GM23338 (cell line): Measurements from ENCODE around the gene ETV5. TPM values are rescaled to one million over a fixed set of nuclear protein-coding genes. Genes with fewer than 3 reads are reported as not detected.

ENCODE experiments used
- ATAC-seq: fragments of 200-7000 bp; cut with Tn5 transposase; 3 replicates; pipeline ENCODE4 v1.9.1; 2020
- DNase-seq: peaks from one replicate; pipeline ENCODE4 v3.0.0-alpha.2; 2015; ENCODE audit warnings: low spot score
- H2AFZ ChIP-seq: fragments of 200-600 bp; sonication (generic); 2 replicates; pipeline ENCODE4 v1.8.0; 2016; ENCODE audit warnings: antibody characterized with exemption, mild to moderate bottlenecking, moderate library complexity
- H3F3A ChIP-seq: fragments of 200-600 bp; sonication (generic); replicated peaks from 2 replicates; pipeline ENCODE4 v1.8.0; 2017; ENCODE audit warnings: antibody characterized with exemption, mixed run types, low read depth
- H3K27ac ChIP-seq: fragments of 200-600 bp; sonication (generic); 2 replicates; pipeline ENCODE4 v1.6.1; 2016; ENCODE audit warnings: low read depth
- H3K27me3 ChIP-seq: fragments of 200-600 bp; sonication (generic); 2 replicates; pipeline ENCODE4 v1.8.0; 2016; ENCODE audit warnings: mild to moderate bottlenecking, mixed run types, moderate library complexity; ENCODE audit not compliant: insufficient read depth
- H3K36me3 ChIP-seq: fragments of 200-600 bp; sonication (generic); 2 replicates; pipeline ENCODE4 v1.8.0; 2016; ENCODE audit warnings: mild to moderate bottlenecking; ENCODE audit not compliant: insufficient read depth
- H3K4me1 ChIP-seq: fragments of 200-600 bp; sonication (generic); 2 replicates; pipeline ENCODE4 v1.8.0; 2016; ENCODE audit warnings: mild to moderate bottlenecking, moderate library complexity; ENCODE audit not compliant: insufficient read depth
- H3K4me2 ChIP-seq: fragments of 200-600 bp; sonication (generic); 2 replicates; pipeline ENCODE4 v1.7.1; 2017; ENCODE audit warnings: mixed run types
- H3K4me3 ChIP-seq: fragments of 200-600 bp; sonication (generic); 2 replicates; pipeline ENCODE4 v1.6.1; 2016; ENCODE audit warnings: mixed run types
- H3K79me2 ChIP-seq: fragments of 200-600 bp; sonication (generic); replicated peaks from 2 replicates; pipeline ENCODE4 v1.8.0; 2017; ENCODE audit warnings: mild to moderate bottlenecking; ENCODE audit not compliant: insufficient read depth
- H3K9me2 ChIP-seq: fragments of 200-600 bp; sonication (generic); 2 replicates; pipeline ENCODE4 v1.8.0; 2017; ENCODE audit not compliant: insufficient read depth
- H4K20me1 ChIP-seq: fragments of 200-600 bp; sonication (generic); replicated peaks from 2 replicates; pipeline ENCODE4 v1.8.0; 2017; ENCODE audit warnings: mild to moderate bottlenecking; ENCODE audit not compliant: insufficient read depth
- H3K27ac Mint-ChIP-seq: 2 replicates; pipeline ENCODE4 v1.8.0; 2020; ENCODE audit warnings: inconsistent platforms, mild to moderate bottlenecking, moderate library complexity, mixed read lengths
- H3K27me3 Mint-ChIP-seq: 3 replicates; pipeline ENCODE4 v1.8.0; 2022; ENCODE audit warnings: low read depth, mild to moderate bottlenecking, moderate library complexity, mixed read lengths, inconsistent platforms; ENCODE audit not compliant: insufficient read depth, poor library complexity
- H3K36me3 Mint-ChIP-seq: 3 replicates; pipeline ENCODE4 v1.8.0; 2021; ENCODE audit warnings: low read depth, mild to moderate bottlenecking, inconsistent platforms, moderate library complexity, mixed read lengths
- H3K4me1 Mint-ChIP-seq: 3 replicates; pipeline ENCODE4 v1.8.0; 2020; ENCODE audit warnings: mild to moderate bottlenecking, inconsistent platforms, mixed read lengths
- H3K4me3 Mint-ChIP-seq: 3 replicates; pipeline ENCODE4 v1.8.0; 2021; ENCODE audit warnings: moderate library complexity, mild to moderate bottlenecking, inconsistent platforms, mixed read lengths
- H3K9me3 Mint-ChIP-seq: 3 replicates; pipeline ENCODE4 v1.8.0; 2020; ENCODE audit warnings: moderate library complexity, mild to moderate bottlenecking, inconsistent platforms, mixed read lengths
- JUNB ChIP-seq: IDR thresholded peaks from one replicate; pipeline ENCODE4 v1.6.1; 2016; ENCODE audit warnings: antibody characterized with exemption; ENCODE audit not compliant: unreplicated experiment
- NANOG ChIP-seq: IDR thresholded peaks from 2 replicates; pipeline ENCODE4 v1.6.1; 2016; ENCODE audit warnings: antibody characterized with exemption, borderline replicate concordance
- POLR2AphosphoS5 ChIP-seq: IDR thresholded peaks from 2 replicates; pipeline ENCODE4 v1.6.1; 2016; ENCODE audit warnings: antibody characterized with exemption, low read depth
- STAT1 ChIP-seq: IDR thresholded peaks from one replicate; pipeline ENCODE4 v1.6.1; 2016; ENCODE audit warnings: antibody characterized with exemption; ENCODE audit not compliant: unreplicated experiment
- ZNF462 ChIP-seq: fragments of 250-450 bp; sonication (Bioruptor Pico); IDR thresholded peaks from 2 replicates; pipeline ENCODE4 v1.5.0; 2020; ENCODE audit warnings: mild to moderate bottlenecking, moderate library complexity
- polyA plus RNA-seq: library from polyadenylated mRNA; unstranded; fragments of >200 nt; fragmentation: Nextera tagmentation; extraction: Ambion mirVana; gene quantifications from 2 replicates; pipeline ENCODE4 v1.2.1, GENCODE V29; 2016
- total RNA-seq: library from RNA; depleted of rRNA; stranded (reverse); fragments of >200 nt; shearing (Covaris generic); gene quantifications from 2 replicates; pipeline ENCODE4 v1.2.3, GENCODE V29; 2014
- TF ChIP-seq, protein P1 (sequence below), 2 experiments: fragments of 200-600 bp in 1 of 2; sonication (generic) in 1 of 2; conservative IDR thresholded peaks; 2 replicates each; pipeline versions ENCODE4 v1.5.1 to v1.6.1; 2016 to 2017; ENCODE audit warnings: antibody characterized with exemption in 2 of 2, low read depth in 2 of 2, mild to moderate bottlenecking in 2 of 2, moderate library complexity in 1 of 2

ETV5 gene
- total and polyA plus RNA-seq, 2 experiments from 2014 or later = 33.5 to 57.1 TPM

DNA sequence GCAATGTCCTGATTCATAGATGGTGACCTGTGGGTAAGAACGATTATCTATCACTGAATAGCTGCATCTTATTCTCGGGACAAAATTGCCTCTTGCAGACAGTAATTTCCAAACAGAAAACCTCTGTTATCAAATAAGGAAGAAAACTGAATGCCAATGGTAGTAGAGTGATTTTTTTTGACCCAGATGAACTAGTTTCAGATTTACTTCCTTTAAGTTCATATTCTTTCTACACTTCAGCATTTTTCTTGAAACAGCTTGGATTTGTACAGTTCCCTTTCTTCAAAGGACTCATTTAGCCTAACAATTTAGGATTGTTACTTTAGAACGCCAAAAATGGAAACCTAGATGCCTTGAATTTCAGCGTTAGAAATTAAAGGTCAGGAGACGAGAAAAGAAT is 14.6 kb downstream of the ETV5 start (continued):
- no peak for TF ChIP-seq POLR2AphosphoS5
- TF ChIP-seq, protein P1, sequence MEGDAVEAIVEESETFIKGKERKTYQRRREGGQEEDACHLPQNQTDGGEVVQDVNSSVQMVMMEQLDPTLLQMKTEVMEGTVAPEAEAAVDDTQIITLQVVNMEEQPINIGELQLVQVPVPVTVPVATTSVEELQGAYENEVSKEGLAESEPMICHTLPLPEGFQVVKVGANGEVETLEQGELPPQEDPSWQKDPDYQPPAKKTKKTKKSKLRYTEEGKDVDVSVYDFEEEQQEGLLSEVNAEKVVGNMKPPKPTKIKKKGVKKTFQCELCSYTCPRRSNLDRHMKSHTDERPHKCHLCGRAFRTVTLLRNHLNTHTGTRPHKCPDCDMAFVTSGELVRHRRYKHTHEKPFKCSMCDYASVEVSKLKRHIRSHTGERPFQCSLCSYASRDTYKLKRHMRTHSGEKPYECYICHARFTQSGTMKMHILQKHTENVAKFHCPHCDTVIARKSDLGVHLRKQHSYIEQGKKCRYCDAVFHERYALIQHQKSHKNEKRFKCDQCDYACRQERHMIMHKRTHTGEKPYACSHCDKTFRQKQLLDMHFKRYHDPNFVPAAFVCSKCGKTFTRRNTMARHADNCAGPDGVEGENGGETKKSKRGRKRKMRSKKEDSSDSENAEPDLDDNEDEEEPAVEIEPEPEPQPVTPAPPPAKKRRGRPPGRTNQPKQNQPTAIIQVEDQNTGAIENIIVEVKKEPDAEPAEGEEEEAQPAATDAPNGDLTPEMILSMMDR (conservative IDR thresholded peaks at IDR 0.05; ENCODE audit: low read depth in 2 of 2) = no peak
- TF ChIP-seq NANOG = no peak
- no peak for TF ChIP-seq JUNB

GRCh38 chr3:186093271-186093900 is 15.5 kb downstream of the ETV5 start:
- no peak overlapping the region; the same call in 2 of the 3 replicates for H3K4me3 Mint-ChIP-seq
- no peaks in the 10 kb centered on the region for H3K9me2 ChIP-seq
- 0 out of 2 replicates have a peak, but pooled peaks cover 4% of the 10 kb centered on the region for H4K20me1 ChIP-seq
- H3K27ac ChIP-seq = 0 out of 2 replicates have a peak overlapping the region, but pooled peaks have one; percentile 14
- no peak overlapping the region for H3K4me3 ChIP-seq
- no peaks in the 10 kb centered on the region for H3K9me3 Mint-ChIP-seq
- DNase-seq (peak; percentile 68), ATAC-seq (peak; percentile 43)
- H3K36me3 ChIP-seq = no peaks in the 10 kb centered on the region
- peak overlapping the region; percentile 59; the same call in 1 of the 2 replicates for H3K4me2 ChIP-seq
- H3K4me1 ChIP-seq = peaks cover 55% of the 10 kb centered on the region
- H2AFZ ChIP-seq = no peak overlapping the region
- peaks cover 5% of the 10 kb centered on the region for H3F3A ChIP-seq
- H3K27ac Mint-ChIP-seq = peak overlapping the region; percentile 90
- H3K36me3 Mint-ChIP-seq = peaks cover 20% of the 10 kb centered on the region
- no peaks in the 10 kb centered on the region for H3K27me3 ChIP-seq
- peaks cover 56% of the 10 kb centered on the region for H3K4me1 Mint-ChIP-seq
- H3K79me2 ChIP-seq = peaks cover 11% of the 10 kb centered on the region; the same call in 1 of the 2 replicates
- no peaks in the 10 kb centered on the region for H3K27me3 Mint-ChIP-seq
- TF ChIP-seq STAT1 = no peak
- TF ChIP-seq, protein P1 (conservative IDR thresholded peaks at IDR 0.05; ENCODE audit: low read depth in 2 of 2) = peak; percentile 79

- Histone ChIP-seq H4K20me1 (0 out of 2 replicates have a peak, but pooled peaks cover 4% of the 10 kb centered on the region), H3K79me2 (peaks cover 11% of the 10 kb centered on the region; the same call in 1 of the 2 replicates), H3K9me2 (no peaks in the 10 kb centered on the region), H3K36me3 (no peaks in the 10 kb centered on the region), H2AFZ (no peak overlapping the region), H3K4me2 (no peak overlapping the region), H3F3A (no peaks in the 10 kb centered on the region), H3K4me1 (peaks cover 52% of the 10 kb centered on the region), H3K4me3 (no peak overlapping the region), H3K27me3 (no peaks in the 10 kb centered on the region), H3K27ac (no peak overlapping the region)
- peak overlapping the region; percentile 90 for H3K27ac Mint-ChIP-seq
- H3K4me1 Mint-ChIP-seq = peaks cover 53% of the 10 kb centered on the region
- DNase-seq (no peak), ATAC-seq (no peak)
- H3K36me3 Mint-ChIP-seq = peaks cover 28% of the 10 kb centered on the region
- H3K9me3 Mint-ChIP-seq = no peaks in the 10 kb centered on the region; the same call in 2 of the 3 replicates
- no peaks in the 10 kb centered on the region for H3K27me3 Mint-ChIP-seq
- H3K4me3 Mint-ChIP-seq = no peak overlapping the region
- TF ChIP-seq ZNF462 (CRISPR knock-in tag) (no peak), JUNB (no peak)
Observed at GRCh38 chr3:186092360-186093070, 16.4 kb downstream of the ETV5 start.
